HG03066 (cell line): ENCODE data around the gene PCDHGA12.
"Not testable (repeated sequence)": the region's sequence is repeated elsewhere in the genome, so short reads cannot be mapped to it uniquely, and the experiment has no call there.

Experiments
- ATAC-seq: cut with Tn5 transposase; IDR thresholded peaks from one replicate; pipeline ENCODE4 v1.9.1; 2021; ENCODE audit warnings: low read depth; ENCODE audit not compliant: unreplicated experiment

PCDHGA12 gene

DNA sequence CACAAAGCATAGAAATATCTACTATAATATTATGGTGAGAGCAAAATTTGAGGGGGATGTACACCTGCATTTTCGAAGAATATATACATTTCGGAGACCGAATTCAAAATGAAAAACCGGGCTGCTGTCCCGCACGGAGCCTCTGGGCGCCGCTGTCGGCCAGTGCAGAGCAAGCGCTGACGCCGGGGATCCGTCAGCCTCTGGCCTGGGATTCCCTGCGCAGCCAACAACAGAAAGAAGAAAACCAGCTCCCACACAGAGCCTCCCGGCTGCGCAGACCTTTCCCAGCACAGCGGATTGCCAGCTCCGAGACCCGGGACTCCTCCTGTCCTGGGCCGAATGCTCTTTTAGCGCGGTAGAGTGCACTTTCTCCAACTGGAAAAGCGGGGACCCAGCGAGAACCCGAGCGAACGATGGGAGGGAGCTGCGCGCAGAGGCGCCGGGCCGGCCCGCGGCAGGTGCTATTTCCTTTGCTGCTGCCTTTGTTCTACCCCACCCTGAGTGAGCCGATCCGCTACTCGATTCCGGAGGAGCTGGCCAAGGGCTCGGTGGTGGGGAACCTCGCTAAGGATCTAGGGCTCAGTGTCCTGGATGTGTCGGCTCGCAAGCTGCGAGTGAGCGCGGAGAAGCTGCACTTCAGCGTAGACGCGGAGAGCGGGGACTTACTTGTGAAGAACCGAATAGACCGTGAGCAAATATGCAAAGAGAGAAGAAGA, 22.4 kb upstream of the PCDHGA12 start, which contains the start of gene PCDHGB6:
TSS of gene PCDHGB6 (plus strand) at position 232 of the 716 bp plus-strand sequence. CDS start at position 414, 182 bp downstream.
- not testable (repeated sequence) for ATAC-seq

DNA sequence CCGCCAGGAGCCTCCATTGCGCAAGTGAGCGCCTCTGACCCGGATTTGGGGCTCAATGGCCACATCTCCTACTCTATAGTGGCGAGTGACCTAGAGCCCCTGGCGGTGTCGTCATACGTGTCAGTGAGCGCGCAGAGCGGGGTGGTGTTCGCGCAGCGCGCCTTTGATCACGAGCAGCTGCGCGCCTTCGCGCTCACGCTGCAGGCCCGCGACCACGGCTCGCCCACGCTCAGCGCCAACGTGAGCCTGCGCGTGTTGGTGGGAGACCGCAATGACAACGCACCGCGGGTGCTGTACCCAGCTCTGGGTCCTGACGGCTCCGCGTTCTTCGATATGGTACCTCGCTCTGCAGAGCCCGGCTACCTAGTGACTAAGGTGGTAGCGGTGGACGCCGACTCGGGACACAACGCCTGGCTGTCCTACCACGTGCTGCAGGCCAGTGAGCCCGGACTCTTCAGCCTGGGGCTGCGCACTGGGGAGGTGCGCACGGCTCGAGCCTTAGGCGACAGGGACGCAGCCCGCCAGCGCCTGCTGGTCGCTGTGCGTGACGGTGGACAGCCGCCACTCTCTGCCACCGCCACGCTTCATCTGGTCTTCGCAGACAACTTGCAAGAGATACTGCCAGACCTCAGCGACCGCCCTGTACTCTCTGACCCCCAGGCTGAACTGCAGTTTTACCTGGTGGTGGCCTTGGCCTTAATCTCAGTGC, 20.6 kb upstream of the PCDHGA12 start:
- no peak for ATAC-seq

GRCh38 chr5:141411575-141411974, 18.7 kb upstream of the PCDHGA12 start:
- ATAC-seq, result no peak

DNA sequence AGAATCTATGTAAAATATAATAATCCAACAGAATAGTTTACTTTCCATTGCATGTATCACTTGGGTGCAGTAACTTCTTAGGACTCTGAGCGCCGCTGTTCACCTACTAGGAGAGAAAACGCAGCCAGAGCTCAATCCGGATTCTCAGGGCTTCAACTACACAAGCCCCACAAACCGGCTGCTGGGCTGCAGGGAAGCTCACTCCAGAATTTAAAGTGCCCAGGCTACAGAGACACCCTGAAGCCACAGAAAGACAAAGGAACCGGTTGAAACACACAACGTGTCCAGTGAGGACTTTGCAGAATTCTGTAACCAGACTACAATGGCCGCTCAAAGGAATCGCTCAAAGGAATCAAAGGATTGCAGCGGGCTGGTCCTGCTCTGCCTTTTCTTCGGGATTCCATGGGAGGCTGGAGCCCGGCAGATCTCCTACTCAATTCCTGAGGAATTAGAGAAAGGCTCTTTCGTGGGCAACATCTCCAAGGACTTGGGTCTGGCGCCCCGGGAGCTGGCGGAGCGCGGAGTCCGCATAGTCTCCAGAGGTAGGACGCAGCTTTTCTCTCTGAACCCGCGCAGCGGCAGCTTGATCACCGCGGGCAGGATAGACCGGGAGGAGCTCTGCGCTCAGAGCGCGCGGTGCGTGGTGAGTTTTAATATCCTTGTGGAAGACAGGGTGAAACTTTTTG, 17.3 kb upstream of the PCDHGA12 start, which contains the start of gene PCDHGA10:
TSS of gene PCDHGA10 (plus strand) at position 134 of the 686 bp plus-strand sequence. CDS start at position 323, 189 bp downstream.
- ATAC-seq, result peak; percentile 82

DNA sequence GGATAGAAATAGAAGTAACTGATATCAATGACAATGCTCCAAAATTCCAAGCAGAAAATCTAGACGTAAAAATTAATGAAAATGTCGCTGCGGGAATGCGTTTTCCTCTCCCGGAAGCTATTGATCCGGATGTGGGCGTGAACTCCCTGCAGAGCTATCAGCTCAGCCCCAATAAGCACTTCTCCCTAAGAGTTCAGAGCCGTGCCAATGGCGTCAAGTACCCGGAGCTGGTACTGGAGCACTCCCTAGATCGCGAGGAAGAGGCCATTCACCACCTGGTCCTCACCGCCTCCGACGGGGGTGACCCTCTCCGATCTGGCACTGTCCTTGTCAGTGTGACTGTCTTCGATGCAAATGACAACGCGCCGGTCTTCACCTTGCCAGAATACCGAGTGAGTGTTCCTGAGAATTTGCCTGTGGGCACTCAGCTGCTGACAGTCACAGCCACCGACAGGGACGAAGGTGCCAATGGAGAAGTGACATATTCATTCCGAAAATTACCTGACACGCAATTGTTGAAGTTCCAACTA, 16.7 kb upstream of the PCDHGA12 start:
- no peak for ATAC-seq

- not testable (repeated sequence) for ATAC-seq
Observed at GRCh38 chr5:141414548-141415274, 15.6 kb upstream of the PCDHGA12 start.

GRCh38 chr5:141415275-141415618, 15.1 kb upstream of the PCDHGA12 start:
- not testable (repeated sequence) for ATAC-seq

DNA sequence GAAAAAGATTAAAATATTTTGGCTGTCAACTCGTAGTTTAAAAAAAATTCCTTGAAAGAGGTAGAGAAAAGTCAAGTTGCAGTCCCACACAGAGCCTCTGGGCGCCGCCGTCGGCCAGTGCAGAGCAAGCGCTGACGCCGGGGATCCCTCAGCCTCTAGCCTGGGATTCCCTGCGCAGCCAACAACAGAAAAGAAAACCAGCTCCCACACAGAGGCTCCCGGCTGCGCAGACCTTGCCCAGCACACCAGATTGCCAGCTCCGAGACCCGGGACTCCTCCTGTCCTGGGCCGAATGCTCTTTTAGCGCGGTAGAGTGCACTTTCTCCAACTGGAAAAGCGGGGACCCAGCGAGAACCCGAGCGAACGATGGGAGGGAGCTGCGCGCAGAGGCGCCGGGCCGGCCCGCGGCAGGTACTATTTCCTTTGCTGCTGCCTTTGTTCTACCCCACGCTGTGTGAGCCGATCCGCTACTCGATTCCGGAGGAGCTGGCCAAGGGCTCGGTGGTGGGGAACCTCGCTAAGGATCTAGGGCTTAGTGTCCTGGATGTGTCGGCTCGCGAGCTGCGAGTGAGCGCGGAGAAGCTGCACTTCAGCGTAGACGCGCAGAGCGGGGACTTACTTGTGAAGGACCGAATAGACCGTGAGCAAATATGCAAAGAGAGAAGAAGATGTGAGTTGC, 12.7 kb upstream of the PCDHGA12 start, which contains the start of gene PCDHGB7:
TSS of gene PCDHGB7 (plus strand) at position 184 of the 679 bp plus-strand sequence. CDS start at position 367, 183 bp downstream.
- peak; percentile 43 for ATAC-seq

DNA sequence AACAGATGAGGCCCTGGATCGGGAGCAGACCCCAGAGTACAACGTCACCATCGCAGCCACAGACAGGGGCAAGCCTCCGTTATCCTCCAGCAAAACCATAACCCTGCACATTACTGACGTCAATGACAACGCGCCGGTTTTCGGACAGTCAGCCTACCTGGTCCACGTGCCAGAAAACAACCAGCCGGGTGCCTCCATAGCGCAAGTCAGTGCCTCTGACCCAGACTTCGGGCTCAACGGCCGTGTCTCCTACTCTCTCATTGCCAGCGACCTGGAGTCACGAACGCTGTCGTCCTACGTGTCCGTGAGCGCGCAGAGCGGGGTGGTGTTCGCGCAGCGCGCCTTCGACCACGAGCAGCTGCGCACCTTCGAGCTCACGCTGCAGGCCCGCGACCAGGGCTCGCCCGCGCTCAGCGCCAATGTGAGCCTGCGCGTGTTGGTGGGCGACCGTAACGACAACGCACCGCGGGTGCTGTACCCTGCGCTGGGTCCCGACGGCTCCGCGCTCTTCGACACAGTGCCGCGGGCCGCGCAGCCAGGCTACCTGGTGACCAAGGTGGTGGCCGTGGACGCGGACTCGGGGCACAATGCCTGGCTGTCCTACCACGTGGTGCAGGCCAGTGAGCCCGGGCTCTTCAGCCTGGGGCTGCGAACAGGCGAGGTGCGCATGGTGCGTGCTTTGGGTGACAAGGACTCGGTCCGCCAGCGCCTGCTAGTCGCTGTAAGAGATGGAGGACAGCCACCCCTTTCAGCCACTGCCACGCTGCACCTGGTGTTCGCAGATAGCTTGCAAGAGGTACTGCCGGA, 11.0 kb upstream of the PCDHGA12 start:
- no peak for ATAC-seq

GRCh38 chr5:141420855-141421488, 9.3 kb upstream of the PCDHGA12 start, which contains the start of gene PCDHGA11:
TSS of gene PCDHGA11 (plus strand) at chr5:141421051. CDS start at chr5:141421228, 177 bp downstream.
- no peak for ATAC-seq

- no peak for ATAC-seq
Observed at GRCh38 chr5:141421489-141421855, 8.8 kb upstream of the PCDHGA12 start.

DNA sequence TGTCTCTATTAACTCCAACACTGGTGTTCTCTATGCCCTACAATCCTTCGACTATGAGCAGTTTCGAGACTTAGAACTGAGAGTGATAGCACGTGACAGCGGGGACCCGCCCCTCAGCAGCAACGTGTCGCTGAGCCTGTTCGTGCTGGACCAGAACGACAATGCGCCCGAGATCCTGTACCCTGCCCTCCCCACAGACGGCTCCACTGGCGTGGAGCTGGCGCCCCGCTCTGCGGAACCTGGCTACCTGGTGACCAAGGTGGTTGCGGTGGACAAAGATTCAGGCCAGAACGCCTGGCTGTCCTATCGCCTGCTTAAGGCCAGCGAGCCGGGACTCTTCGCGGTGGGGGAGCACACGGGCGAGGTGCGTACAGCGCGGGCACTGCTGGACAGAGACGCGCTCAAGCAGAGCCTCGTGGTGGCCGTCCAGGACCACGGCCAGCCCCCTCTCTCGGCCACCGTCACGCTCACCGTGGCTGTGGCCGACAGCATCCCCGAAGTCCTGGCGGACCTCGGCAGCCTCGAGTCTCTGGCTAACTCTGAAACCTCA, 7.5 kb upstream of the PCDHGA12 start:
- no peak for ATAC-seq

DNA sequence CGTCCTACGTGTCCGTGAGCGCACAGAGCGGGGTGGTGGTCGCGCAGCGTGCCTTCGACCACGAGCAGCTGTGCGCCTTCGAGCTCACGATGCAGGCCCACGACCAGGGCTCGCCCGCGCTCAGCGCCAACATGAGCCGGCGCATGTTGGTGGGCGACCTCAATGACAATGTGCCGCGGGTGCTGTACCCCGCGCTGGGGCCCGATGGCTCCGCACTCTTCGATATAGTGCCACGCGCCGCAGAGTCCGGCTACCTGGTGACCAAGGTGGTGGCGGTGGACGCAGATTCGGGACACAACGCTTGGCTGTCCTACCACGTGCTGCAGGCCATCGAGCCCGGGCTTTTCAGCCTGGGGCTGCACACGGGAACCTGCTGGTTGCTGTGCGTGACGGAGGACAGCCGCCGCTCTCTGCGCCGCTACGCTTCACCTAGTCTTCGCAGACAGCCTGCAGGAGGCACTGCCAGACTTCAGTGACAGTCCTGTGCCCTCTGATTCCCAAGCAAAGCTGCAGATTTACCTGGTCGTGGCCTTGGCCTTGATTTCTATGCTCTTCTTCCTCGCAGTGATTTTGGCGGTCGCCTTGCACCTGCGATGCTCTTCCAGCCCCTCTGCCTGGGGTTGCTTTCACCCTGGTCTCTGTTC, 2.4 kb upstream of the PCDHGA12 start:
- no peak for ATAC-seq

DNA sequence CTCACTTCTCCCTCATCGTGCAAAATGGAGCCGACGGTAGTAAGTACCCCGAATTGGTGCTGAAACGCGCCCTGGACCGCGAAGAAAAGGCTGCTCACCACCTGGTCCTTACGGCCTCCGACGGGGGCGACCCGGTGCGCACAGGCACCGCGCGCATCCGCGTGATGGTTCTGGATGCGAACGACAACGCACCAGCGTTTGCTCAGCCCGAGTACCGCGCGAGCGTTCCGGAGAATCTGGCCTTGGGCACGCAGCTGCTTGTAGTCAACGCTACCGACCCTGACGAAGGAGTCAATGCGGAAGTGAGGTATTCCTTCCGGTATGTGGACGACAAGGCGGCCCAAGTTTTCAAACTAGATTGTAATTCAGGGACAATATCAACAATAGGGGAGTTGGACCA, 979 bp downstream of the PCDHGA12 start:
- no peak for ATAC-seq

- ATAC-seq, result not testable (repeated sequence)
Observed at GRCh38 chr5:141432308-141432707, 2.0 kb downstream of the PCDHGA12 start.

DNA sequence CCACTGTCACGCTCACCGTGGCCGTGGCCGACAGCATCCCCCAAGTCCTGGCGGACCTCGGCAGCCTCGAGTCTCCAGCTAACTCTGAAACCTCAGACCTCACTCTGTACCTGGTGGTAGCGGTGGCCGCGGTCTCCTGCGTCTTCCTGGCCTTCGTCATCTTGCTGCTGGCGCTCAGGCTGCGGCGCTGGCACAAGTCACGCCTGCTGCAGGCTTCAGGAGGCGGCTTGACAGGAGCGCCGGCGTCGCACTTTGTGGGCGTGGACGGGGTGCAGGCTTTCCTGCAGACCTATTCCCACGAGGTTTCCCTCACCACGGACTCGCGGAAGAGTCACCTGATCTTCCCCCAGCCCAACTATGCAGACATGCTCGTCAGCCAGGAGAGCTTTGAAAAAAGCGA, 2.4 kb downstream of the PCDHGA12 start:
- ATAC-seq, result not testable (repeated sequence)

DNA sequence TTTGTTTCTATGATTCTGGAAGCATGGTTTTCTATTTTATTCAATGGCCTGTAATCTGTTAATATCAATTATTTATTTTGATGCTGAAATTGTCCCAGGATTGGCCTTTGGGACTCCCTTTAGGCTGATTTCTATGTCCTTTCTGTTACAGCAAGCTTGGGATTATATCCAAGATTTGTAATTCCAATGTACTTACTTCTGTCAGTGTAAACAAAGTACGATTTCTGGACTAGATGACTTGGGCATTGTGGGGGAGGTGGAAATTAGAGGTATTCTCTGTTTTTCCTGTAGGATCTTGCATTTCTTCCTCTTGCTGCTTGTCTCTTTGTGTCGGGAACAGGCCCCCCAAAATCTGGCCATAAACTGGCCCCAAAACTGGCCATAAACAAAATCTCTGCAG, 3.7 kb downstream of the PCDHGA12 start:
- ATAC-seq, result no peak

GRCh38 chr5:141437221-141437620, 6.9 kb downstream of the PCDHGA12 start:
- no peak for ATAC-seq
